Central memory CD4-positive, alpha-beta T cell (primary cell): Measurements from ENCODE around the gene NECTIN2.
"Not testable (repeated sequence)": the region's sequence is repeated elsewhere in the genome, so short reads cannot be mapped to it uniquely, and the experiment has no call there.

ENCODE experiments used
- DNase-seq: peaks from one replicate; pipeline ENCODE4 v3.0.0; 2022

Gene NECTIN2

GRCh38 chr19:44817725-44818465 lies 28.2 kb upstream of the NECTIN2 start:
- no peak for DNase-seq

DNA sequence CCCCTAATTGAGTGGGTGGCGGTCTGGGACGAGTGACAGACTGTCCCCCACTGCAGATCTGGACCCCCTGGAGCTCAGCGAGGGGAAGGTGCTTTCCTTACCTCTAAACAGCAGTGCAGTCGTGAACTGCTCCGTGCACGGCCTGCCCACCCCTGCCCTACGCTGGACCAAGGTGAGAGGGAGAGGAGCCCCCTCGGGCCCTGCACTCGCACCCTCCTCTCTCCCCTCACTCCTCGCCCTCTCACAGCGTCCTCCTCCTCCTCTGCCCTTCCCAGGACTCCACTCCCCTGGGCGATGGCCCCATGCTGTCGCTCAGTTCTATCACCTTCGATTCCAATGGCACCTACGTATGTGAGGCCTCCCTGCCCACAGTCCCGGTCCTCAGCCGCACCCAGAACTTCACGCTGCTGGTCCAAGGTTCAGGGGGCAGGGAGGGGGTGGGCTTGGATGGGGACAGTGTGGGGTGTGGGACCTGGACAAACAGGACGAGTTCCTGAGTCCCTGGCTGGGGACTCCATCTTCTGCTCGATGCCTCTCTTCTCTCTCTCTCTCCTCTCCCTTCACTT lies 27.5 kb upstream of the NECTIN2 start:
- no peak for DNase-seq

GRCh38 chr19:44819246-44819832 lies 26.8 kb upstream of the NECTIN2 start:
- no peak for DNase-seq

GRCh38 chr19:44820648-44821609 lies 25.2 kb upstream of the NECTIN2 start:
- no peak for DNase-seq

DNA sequence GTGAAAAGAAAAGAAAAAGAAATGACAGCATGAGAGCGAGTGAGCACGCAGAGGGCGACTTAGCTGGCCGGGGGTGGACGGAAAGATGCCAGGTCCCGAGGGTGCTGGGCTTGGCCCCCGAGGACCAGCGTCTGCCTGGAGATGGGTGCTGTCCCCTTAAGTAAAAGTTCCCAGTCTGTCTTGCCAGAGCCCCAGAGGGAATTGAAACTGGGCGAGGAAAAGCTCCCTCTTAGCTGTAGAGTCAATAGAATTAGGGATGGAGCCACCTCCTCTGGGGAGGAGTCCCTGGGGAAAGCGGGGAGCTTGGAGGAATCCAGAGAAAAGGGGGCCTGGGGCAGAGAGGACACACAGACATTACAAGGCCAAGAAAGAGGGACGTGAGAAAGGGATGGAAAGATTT lies 23.9 kb upstream of the NECTIN2 start:
- no peak for DNase-seq

GRCh38 chr19:44822670-44823372 lies 23.3 kb upstream of the NECTIN2 start:
- DNase-seq: no peak

DNA sequence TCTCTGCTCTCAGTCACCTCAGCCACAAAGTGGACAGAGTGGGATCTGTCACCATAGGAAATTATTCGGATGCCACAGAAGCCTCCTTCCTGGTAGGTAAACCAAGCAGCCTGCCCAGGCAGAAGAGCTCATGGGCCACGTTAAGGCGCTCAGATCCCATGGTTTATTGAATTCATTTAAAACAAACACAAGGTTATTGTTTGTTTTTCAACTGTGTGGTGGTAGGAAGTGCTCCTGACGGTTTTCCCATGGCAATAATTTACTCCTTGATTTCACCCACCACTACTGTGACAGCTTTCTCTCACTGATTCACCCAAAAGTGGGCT lies 22.8 kb upstream of the NECTIN2 start:
- DNase-seq: no peak

- DNase-seq: no peak
Observed at GRCh38 chr19:44824761-44825160, 21.3 kb upstream of the NECTIN2 start.

GRCh38 chr19:44832875-44833274 lies 13.2 kb upstream of the NECTIN2 start:
- DNase-seq: not testable (repeated sequence)

DNA sequence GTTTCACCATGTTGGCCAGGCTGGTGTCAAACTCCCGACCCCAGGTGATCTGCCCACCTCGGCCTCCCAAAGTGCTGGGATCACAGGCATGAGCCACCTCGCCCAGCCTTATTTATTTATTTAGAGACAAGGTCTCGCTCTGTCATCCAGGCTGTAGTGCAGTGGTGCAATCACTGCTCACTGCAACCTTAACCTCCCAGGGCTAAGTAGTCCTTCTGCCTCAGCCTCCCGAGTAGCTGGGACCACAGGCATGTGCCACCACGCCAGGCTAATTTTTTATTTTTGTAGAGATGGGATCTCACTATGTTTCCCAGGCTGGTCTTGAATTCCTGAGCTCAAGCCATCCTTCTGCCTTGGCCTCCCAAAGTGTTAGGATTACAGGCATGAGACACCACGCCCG lies 11.7 kb upstream of the NECTIN2 start:
- DNase-seq: not testable (repeated sequence)

DNA sequence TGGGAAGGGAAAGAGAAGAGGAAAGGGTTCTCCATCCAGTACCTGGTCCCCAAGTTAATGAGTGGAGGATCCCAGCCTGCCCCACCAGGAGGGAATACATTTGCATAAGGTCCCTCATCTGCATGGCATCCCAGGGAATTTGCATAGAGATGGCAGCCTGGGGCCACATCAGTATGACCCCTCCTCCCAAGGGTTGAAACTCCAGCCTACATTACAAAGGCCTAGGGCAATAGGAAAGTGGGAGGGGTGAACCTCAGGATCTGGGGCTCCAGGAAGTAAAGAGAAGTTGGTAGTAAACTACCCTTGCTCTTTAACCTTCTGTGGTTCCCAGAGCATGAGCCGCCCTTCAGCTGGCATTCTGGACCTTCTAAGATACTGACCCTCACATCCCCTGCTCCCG lies 6.8 kb upstream of the NECTIN2 start:
- no peak for DNase-seq

DNA sequence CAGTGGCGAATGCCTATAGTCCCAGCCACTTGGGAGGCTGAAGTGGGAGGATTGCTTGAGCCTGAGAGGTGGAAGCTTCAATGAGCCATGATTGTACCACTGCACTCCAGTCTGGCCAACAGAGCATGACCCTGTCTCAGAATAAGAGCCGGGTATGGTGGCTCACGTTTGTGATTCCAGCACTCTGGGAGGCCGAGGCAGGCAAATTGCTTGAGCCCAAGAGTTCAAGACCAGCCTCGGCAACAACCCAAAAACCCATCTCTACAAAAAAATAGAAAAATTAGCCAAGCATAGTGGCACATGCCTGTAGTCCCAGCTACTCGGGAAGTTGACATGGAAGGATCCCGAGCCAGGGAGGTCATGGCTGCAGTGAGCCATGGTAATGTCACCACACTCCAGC lies 5.3 kb upstream of the NECTIN2 start:
- DNase-seq: no peak

DNA sequence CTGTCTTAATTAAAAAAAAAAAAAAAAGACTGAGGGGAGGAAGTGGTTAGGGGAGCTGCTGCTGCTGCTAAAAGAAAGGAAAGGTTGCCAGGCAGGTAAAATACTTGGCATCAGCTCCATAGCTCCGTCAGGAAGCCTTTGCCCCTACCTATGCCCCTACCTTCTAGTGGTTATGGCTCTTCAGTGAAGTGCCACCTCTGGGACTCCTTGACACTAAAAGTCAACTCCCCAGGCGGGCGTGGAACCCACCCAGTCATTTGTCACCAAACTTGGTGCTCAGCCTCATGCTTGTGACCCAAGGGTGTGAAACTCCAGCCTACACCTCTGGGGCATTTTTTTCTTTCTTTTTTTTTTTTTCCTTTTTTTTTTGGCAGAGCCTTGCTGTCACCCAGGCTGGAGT lies 4.9 kb upstream of the NECTIN2 start:
- no peak for DNase-seq

- no peak for DNase-seq
Observed at GRCh38 chr19:44845286-44845611, 848 bp upstream of the NECTIN2 start.

GRCh38 chr19:44846455-44847143 lies 502 bp downstream of the NECTIN2 start:
- DNase-seq: no peak

GRCh38 chr19:44847144-44848035 lies 1.3 kb downstream of the NECTIN2 start:
- DNase-seq: no peak

- DNase-seq: no peak
Observed at GRCh38 chr19:44848036-44848811, 2.1 kb downstream of the NECTIN2 start.

GRCh38 chr19:44848812-44849447 lies 2.8 kb downstream of the NECTIN2 start:
- DNase-seq: no peak

DNA sequence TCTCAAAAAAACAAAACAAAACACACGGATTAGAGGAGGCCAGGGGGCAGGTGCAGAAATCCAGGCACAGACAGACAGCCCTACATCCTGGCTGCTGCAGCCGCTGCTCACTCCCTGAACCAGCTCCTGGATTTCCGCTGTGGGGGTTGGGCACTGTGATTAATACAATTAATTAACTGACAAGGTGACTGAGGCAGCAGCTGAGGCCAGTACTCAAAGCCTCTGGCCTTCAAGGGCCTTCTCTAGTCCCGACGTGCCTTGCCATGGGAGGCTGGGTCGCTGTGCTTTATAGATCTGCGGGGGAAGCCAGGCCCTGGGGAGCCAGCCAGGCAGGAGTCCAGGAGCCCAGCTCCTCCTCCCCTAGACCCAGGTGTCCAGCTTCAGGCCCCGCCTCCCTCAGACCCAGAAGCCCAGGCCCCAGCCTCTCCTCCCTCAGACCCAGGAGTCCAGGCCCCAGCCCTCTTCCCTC lies 4.6 kb downstream of the NECTIN2 start:
- no peak for DNase-seq

- no peak for DNase-seq
Observed at GRCh38 chr19:44851427-44851826, 5.3 kb downstream of the NECTIN2 start.
